PFSK-1 (cell line): ENCODE data around the gene CLBA1.

Experiments used
- FOXP2 ChIP-seq: optimal IDR thresholded peaks from 2 replicates; pipeline ENCODE3; 2011; ENCODE audit warnings: borderline replicate concordance, control low read depth, inconsistent platforms; ENCODE audit not compliant: insufficient read depth; ENCODE audit errors: extremely low read length, extremely low read depth
- POLR2AphosphoS5 ChIP-seq: IDR thresholded peaks from 2 replicates; pipeline ENCODE4 v1.6.1; 2012; ENCODE audit warnings: low read depth, mild to moderate bottlenecking, control low read depth, low read length, moderate library complexity
- SIN3A ChIP-seq: IDR thresholded peaks from 2 replicates; pipeline ENCODE4 v1.6.1; 2012; ENCODE audit warnings: mild to moderate bottlenecking, low read length, moderate library complexity, borderline replicate concordance; ENCODE audit not compliant: insufficient read depth
- TAF1 ChIP-seq: IDR thresholded peaks from 2 replicates; pipeline ENCODE4 v1.6.1; 2012; ENCODE audit warnings: low read length, control low read depth, borderline replicate concordance; ENCODE audit not compliant: insufficient read depth
- TF ChIP-seq, protein P1 (sequence below), 2 experiments: IDR thresholded peaks; 2 replicates each; pipeline versions ENCODE4 v1.6.1 to v1.8.0; 2011 to 2012; ENCODE audit warnings: low read depth in 2 of 2, low read length in 2 of 2, control low read depth in 1 of 2, inconsistent platforms in 1 of 2, mild to moderate bottlenecking in 1 of 2, moderate library complexity in 1 of 2; ENCODE audit not compliant: insufficient read depth in 1 of 2

Gene CLBA1

DNA sequence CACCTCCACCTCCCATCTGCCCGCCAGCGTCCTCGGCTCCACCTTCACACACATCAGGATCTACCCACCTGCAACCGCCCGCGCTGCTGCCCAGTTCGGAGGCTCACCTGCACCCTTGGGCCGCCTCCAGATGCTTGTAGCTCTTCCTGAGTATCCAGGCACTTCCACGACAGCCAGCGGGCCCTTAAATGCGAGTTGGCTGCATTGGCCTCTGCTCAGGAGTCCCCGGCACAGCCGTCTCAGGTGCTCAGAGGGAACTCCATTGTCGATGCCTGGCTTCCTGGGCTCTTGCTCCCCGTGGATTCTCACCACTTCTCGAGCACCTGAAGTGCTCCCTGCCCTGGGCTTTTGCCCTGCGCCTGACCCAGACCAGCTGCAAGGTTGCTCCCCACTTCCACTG lies 57.2 kb downstream of the CLBA1 start:
- TF ChIP-seq FOXP2 = no peak
- TF ChIP-seq, protein P1, sequence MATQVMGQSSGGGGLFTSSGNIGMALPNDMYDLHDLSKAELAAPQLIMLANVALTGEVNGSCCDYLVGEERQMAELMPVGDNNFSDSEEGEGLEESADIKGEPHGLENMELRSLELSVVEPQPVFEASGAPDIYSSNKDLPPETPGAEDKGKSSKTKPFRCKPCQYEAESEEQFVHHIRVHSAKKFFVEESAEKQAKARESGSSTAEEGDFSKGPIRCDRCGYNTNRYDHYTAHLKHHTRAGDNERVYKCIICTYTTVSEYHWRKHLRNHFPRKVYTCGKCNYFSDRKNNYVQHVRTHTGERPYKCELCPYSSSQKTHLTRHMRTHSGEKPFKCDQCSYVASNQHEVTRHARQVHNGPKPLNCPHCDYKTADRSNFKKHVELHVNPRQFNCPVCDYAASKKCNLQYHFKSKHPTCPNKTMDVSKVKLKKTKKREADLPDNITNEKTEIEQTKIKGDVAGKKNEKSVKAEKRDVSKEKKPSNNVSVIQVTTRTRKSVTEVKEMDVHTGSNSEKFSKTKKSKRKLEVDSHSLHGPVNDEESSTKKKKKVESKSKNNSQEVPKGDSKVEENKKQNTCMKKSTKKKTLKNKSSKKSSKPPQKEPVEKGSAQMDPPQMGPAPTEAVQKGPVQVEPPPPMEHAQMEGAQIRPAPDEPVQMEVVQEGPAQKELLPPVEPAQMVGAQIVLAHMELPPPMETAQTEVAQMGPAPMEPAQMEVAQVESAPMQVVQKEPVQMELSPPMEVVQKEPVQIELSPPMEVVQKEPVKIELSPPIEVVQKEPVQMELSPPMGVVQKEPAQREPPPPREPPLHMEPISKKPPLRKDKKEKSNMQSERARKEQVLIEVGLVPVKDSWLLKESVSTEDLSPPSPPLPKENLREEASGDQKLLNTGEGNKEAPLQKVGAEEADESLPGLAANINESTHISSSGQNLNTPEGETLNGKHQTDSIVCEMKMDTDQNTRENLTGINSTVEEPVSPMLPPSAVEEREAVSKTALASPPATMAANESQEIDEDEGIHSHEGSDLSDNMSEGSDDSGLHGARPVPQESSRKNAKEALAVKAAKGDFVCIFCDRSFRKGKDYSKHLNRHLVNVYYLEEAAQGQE (IDR thresholded peaks at IDR 0.05; ENCODE audit: insufficient read depth in 1 of 2, low read depth in 2 of 2, low read length in 2 of 2) = no peak
- no peak for TF ChIP-seq SIN3A
- no peak for TF ChIP-seq TAF1
- TF ChIP-seq POLR2AphosphoS5 = no peak

GRCh38 chr14:105043641-105044040 lies 58.1 kb downstream of the CLBA1 start:
- TF ChIP-seq, protein P1 (IDR thresholded peaks at IDR 0.05; ENCODE audit: insufficient read depth in 1 of 2, low read depth in 2 of 2, low read length in 2 of 2) = no peak
- TF ChIP-seq FOXP2 = no peak
- TF ChIP-seq SIN3A = no peak
